CD1c-positive myeloid dendritic cell (primary cell): ENCODE measurements around the gene MGAT4D.
"Not testable (repeated sequence)": the region's sequence is repeated elsewhere in the genome, so short reads cannot be mapped to it uniquely, and the experiment has no call there.

ENCODE experiments used
- DNase-seq: peaks from one replicate; pipeline ENCODE4 v3.0.0-alpha.2; 2016; ENCODE audit errors: extremely low spot score

MGAT4D gene

GRCh38 chr4:140439644-140440142 lies 58.4 kb downstream of the MGAT4D start:
- no peak for DNase-seq

DNA sequence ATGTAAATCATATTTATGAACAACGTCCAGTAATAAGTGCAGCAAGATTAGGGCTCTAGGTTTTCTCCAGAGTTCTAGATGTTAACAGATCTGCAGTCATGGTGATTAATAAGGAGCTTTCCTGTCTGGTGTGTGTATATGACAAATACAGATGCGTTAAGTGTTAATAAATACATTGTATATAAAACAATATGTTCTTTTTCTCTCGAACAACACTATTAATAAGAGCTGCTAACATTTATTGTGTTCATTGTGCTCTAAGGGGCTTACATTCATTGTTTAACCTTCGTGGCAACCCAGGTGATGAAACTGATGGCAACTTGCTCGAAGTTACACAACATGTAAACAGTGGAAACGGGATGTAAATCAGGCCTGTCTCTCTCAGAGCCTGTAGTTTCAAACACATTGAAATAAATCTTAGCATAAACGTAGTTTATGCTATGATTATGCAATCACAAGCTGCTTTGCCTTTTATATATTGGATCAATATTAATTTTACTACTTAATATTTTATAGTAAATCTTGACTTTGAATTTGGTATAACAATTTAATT lies 70.1 kb downstream of the MGAT4D start:
- DNase-seq = peak; percentile 14

- peak; percentile 31 for DNase-seq
These were observed 70.8 kb downstream of the MGAT4D start, which contains the start of gene CLGN for GRCh38 chr4:140427106-140427918. TSS of gene CLGN (minus strand) at chr4:140427648. CDS start at chr4:140413078, 14,570 bp downstream.

DNA sequence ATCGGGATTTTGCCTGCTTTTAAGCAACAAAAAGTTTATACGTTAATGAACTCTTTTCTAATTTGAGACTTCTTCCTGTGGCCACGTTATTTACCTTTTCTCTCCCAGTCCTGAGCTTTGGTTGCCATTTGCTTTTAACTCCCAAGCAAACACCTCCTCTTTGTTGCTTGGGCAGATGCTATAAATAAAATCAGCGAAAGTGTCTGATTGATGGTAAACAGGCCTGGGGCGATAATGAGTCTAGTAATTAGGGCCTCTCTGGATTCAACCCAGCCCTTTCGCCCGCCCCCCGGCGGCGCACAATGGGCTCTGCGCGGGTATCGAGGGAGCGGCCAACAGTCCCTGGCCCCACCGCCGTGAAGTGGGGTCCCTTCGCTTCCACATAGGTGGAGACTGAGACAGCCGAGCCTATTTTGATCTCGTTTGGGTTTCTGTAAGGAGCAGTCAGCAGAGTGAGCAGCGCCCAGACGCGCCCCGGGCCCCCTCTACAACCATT lies 71.4 kb downstream of the MGAT4D start:
- DNase-seq = no peak

- DNase-seq = no peak
These were observed 75.0 kb downstream of the MGAT4D start for GRCh38 chr4:140423106-140423505.

- not testable (repeated sequence) for DNase-seq
These were observed 84.7 kb downstream of the MGAT4D start for GRCh38 chr4:140413130-140413969.

- DNase-seq = no peak
These were observed 89.1 kb downstream of the MGAT4D start for GRCh38 chr4:140408974-140409373.

DNA sequence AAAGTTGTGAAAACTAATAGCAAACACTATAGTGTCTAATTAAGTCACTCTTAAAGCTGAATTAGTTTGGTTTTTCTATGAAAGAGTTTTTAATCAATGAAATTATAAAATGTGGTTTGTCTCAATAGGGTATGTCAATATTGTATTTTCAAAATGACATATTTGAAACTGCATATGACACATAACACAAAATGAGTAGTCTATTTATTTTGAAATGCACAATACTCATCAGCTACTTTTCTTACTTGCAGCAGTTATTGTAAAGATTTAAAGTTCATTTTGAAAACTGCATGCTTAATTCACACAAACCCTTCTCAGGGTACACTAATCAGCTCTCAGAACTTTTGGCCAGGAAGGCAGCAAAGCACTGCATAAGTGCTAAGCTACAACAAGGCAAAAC lies 91.8 kb downstream of the MGAT4D start:
- no peak for DNase-seq

DNA sequence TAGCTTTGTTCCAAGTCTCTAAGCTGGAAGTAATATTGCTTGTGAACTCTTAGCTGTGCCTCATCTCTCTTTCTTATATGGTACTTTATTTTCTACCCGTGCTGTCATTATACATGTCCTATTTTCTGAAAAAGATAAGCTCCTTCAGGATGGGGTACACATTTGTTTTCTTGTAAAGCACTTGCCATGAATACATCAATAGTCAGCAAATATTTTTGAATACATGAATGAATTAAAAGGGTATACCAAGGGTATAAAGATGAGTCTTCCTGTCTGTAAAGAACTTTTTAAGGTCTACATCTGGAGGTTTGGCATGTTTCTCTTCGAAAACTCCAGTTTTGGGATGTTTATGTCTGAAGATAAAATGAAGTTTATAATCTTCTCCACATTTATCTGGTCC lies 98.0 kb downstream of the MGAT4D start:
- DNase-seq = no peak

GRCh38 chr4:140395668-140396067 lies 102.4 kb downstream of the MGAT4D start:
- no peak for DNase-seq
